NCI-H128 (cell line): ENCODE measurements around the gene FOXL3.
"Not testable (repeated sequence)": the region's sequence is repeated elsewhere in the genome, so short reads cannot be mapped to it uniquely, and the experiment has no call there.

Source experiments
- DNase-seq: peaks from one replicate; lab custom pipeline; 2025; ENCODE audit not compliant: unreplicated experiment; lab: John Stamatoyannopoulos, UW

FOXL3 gene

DNA sequence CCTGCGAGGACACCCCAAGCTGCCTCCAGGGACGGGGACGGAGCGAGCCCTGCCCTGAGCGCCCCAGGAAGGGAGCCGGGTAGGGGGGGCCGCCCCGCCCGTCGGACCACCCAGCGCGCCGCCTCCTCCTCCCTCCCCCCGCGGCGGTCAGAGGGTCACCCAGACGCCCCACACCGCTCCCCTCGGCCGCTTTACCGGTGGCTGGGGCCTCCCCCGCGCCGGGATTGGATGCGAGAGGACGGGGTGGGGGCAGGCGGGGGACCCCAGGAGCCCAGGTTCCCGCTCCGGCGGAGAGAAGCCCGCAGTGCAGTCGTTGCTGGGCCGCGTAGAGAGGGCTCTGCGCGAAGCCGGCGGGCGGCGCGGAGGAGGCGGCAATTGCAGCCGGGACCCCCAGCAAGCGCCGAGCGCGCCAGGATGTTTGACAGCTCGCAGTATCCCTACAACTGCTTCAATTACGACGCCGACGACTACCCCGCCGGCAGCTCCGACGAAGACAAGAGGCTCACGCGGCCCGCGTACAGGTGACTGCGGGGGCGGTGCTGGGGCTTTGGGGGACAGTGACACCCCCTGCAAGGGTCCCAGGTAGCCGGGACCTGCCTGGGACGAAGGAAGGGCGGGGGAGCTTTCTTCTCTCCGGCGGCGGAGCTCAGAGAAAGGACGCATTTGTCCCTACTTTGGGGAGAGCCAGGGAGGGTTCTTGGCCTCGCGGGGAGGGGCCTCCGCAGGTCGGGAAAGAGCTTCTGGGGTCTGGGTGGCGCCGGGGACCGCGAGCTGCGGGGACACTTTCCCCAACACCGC lies at the start of gene FOXL3:
Gene FOXL3, plus strand, starts transcription at position 415 of the 798 bp plus-strand sequence. Its CDS starts 0 bp downstream, at position 415.
- no peak for DNase-seq

DNA sequence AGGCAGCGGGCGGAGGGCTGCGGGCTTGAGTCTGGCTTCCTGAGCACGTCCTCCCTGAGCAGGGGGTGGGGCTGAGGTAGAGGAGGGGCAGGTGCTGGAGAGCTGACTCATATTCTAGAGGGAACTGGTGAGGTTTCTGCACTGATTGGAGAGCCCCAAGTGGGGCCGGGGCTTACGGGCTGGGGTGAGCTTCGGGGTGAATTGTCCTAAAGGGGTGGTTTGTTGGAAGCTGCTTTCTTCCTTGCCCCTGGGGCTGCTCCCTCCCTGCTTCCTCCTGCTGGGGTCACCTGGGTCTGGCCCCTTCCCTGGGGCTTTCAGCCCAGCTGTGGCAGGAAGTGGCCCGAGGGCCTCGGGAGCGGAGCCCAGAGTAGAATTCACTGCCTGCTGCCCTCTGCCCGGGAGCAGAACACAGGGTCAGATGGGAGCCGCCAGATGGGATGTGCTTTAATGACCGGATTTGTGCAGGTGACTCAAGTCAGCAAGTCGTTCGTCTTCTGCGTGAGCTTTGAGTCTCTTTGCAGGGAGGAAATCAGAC lies 49.0 kb upstream of the FOXL3 start:
- DNase-seq: no peak

DNA sequence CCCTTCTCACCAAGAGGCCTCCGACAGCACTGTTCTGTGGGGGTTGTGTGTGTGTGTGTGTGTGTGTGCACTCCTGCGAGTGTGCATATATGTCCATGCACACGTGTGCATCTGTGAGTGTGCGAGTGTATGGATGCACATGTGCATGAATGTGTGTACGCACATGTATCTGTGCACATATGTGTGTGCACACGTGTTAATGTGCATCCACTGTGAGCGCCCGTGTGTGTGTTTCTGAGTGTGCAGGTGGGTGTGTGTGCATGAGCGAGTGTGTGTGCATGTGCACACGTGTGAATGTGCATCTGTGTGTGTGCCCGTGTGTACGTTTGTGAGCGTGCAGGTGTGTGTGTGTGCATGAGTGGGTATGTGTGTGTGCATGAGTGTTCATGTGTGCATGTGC lies 48.5 kb upstream of the FOXL3 start:
- no peak for DNase-seq

DNA sequence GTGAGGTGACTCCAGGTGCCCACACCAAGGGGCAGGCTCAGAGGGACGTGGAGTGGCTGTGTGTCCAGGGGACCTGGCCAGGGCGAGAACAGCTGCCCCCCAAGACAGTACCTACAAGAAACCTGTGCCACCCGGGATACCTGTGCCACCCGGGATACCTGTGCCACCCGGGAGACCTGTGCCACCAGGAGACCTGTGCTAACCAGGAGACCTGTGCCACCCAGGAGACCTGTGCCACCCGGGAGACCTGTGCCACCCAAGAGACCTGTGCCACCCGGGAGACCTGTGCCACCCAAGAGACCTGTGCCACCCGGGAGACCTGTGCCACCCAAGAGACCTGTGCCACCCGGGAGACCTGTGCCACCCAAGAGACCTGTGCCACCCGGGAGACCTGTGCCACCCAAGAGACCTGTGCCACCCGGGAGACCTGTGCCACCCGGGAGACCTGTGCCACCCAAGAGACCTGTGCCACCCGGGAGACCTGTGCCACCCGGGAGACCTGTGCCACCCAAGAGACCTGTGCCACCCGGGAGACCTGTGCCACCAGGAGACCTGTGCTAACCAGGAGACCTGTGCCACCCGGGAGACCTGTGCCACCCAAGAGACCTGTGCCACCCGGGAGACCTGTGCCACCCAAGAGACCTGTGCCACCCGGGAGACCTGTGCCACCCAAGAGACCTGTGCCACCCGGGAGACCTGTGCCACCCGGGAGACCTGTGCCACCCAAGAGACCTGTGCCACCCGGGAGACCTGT lies 47.0 kb upstream of the FOXL3 start:
- DNase-seq: not testable (repeated sequence)

DNA sequence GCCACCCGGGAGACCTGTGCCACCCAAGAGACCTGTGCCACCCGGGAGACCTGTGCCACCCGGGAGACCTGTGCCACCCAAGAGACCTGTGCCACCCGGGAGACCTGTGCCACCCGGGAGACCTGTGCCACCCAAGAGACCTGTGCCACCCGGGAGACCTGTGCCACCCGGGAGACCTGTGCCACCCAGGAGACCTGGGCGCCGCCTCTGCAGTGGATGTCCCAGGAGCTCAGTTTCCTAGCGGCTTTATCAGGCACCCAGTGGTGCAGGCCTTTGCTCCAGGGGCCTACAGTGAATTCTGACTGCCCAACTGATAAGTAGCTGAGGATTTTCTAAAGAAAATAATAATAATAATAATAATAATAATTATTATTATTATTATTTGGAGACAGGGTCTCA lies 46.4 kb upstream of the FOXL3 start:
- not testable (repeated sequence) for DNase-seq

DNA sequence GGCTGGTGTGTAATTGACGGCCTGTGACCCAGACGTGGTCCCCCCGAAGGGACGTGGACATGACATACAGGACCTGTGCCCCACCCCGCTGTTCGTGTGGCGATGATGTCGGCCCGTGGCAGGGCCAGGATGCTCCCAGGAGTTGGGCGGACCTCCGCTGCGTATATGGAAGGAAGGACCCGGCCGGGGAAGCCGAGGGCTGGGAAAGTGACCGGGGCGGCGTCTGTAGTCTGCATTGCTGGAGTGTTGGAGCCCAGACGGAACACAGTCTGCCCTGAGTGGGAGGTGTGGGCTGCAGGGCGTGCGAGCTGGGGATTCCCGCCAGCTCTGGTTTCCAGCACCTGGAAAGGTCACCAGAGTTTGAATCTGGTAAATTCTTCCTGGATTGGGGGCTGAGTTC lies 45.0 kb upstream of the FOXL3 start:
- DNase-seq: no peak

DNA sequence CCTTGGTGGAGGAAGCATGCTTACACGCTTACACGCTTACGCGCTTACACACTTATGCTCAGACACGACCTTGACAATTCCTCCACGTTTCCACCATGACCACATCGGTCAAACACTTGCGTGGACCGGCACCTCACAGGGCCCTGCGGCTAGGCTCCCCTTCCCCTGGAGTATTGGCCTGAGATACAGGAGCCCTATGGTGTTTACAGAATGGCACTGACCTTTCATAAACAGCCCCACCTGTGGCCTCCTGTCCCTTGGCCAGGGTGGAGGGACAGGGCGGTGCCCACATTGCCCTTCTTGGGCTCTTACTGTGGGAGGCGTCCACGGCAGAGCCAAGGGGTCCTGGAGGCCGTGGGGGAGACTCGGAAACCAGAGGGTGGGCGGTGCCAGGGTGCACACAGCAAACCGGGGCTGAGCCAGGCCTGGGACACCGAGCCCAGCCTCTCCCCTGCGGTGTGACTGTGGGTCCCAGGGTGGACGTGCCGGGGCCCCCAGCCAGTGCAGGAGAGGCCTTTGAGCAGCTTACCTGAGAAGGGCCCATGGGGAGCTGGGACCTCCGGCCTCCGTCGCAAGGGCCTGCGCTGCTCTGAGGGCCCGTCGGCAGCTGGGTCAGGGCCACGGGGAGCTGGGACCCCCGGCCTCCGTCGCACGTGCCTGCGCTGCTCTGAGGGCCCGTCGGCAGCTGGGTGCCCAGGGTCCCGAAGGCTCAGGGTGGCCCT lies 44.2 kb upstream of the FOXL3 start:
- no peak for DNase-seq

DNA sequence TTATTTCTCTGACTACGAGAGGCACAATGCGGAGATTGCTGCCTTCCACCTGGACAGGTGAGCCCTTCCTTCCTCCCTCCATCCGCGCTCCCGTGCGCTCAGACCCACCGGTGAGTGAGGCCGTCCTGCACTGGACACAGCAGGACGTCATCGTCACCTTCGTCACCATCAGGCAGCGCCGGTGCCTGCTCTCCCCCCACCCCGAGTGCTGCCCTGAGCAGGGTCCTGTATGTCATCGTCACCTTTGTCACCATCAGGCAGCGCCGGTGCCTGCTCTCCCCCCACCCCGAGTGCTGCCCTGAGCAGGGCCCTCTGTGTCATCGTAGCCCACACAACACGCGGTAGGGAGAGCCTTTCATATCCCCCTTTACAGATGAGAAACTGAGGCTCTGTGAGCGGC lies 43.5 kb upstream of the FOXL3 start:
- no peak for DNase-seq

DNA sequence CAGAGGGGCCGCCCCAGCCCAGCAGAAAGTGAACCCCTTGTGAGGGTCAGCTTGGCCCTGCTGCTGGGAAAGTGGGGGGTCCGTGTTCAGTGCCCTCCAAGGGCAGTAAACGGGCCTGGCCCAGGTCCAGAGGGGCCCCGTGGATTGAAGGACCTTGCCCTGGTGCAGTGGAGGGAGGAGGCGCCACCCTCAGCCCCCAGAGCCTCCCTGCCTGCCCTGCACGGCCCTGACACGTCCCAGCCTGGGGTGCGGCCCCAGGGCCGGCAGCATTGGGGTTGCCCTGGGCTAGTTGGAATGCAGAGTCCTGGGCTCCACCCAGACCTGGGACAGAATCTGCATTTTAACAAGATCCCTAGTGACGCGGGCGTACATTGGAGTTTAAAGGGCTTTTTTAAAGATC lies 42.8 kb upstream of the FOXL3 start:
- DNase-seq: no peak

DNA sequence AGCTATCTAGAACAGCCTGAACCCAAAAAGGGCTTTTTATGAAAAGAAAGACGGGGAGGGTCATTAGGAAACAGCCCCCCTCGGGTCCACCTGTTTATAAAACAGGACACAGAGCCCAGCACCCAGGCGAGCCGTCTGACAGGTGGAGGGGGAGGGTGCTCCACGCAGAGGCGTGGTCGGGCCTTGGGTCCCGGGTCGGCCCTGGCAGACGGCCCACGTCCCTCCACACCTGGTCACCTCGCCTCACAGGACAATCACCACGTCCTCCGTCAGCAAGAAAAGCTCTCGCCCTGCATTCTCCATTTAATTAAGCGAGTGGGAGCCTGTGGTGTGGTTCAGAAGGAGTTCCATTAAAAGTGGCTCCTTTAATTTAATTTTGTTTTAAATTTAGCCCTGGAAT lies 42.3 kb upstream of the FOXL3 start:
- no peak for DNase-seq

DNA sequence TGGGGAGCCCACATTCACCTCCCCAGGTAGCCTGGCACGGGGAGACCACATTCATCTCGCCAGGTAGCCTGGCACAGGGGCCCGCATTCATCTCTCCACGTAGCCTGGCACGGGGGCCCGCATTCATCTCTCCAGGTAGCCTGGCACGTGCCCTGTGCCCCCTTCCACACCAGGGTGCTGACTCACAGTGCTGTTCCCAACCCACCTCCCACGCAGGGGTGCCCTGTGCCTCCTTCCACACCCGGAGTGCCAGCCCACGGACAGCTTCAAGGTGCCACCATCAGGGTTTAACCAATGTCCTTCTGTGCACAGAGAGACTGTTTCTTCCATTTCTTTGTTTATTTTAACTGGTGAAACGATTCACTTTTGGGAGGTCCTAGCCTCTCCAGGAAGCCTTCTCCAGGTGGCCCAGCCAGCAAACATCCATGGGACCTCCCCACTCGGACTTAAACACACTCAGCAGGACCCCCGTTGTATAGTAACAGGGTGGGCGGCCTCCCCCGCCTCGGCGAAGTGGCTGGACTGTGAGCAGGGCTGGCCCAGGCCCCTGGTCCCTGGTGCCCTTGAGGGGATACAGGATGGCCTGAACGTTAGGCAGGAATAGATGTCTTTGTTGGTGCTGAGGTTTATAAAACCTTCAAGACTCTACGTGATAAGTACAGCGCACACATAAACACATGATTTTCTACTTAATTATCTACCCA lies 41.1 kb upstream of the FOXL3 start:
- no peak for DNase-seq

DNA sequence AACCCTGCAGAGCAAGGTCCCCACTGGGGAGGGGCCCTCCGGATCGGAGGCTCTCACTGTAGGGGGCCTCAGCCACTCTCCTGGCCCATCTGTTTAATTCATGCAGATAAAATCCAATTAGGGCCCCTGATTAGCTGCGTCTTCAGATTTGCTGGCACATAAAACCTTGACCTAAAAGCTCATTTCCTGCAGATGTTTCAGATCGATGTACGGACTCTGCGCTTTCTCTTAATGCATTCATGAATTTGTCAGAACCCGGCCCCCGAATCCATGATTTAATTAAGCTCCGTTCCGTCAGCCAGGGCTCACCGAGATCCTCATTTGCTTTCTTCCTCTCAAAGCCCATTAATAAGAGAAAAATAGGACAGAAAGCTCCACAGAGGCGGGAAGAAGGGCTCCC lies 40.0 kb upstream of the FOXL3 start:
- no peak for DNase-seq

DNA sequence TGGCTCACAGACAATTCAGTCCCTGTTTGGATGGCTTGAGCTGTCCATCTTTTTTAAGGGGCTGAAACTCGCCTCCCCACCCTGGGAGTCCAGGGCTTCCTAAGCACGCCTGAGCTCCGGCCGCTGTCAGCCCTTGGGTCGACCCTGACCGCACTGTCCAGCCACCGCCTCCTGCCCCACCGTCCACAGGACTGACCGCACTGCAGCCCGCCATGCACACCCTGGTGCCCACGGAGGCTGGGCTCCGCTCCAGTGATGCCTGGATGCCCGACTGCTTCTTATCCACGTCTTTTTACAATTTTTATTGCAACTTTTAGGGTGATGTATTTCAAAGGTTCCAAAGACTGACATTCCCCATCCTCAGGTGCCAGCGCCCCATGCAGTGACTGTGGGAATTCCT lies 39.4 kb upstream of the FOXL3 start:
- no peak for DNase-seq

DNA sequence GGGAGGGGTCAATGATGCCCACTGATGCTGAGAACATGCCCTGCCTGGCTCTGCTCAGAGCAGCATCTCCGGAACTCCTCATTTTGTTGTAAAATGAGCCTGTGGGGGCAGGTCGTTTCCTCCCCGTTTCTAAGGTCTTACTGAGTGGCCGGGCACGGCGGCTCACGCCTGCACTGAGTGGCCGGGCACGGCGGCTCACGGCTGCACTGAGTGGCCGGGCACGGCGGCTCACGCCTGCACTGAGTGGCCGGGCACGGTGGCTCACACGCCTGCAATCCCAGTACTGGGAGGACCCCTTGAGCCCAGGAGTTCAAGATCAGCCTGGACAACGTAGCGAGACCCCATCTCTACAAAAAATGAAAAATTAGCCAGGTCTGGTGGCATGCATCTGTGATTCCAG lies 39.0 kb upstream of the FOXL3 start:
- DNase-seq: no peak

DNA sequence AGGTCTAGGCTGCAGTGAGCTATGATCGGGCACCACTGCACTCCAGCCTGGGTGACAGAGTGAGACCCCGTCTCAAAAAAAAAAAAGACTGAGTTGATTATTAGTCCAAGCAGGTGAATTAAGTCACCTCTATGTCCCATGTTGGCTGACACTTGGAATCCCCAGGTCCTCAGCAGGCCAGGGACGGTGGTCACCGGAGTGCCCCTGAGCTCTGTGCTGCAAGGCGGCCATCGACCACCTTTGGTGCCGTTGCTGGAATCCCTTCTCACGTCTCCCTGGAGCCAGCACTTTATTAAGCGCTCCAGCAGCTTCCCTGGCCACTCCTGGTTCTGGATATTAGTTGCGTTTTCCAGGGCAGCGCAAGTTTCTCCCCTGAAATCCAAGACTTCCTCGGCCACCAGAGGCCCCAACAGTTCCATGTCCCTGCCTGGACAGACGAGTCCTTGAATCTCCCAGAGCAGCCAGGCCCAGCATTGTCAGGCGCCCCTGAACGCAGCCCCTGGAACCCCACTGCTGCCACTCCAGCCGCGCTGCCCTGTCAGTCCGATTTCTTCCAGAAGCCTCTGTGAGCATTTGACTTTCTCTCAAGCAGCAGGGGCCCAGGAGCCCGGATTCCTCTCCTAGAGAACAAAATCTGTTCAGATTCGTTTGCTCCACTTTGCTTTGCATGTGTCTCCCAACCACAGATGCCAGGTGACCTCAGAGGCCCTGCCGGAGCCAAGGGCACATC lies 38.4 kb upstream of the FOXL3 start:
- no peak for DNase-seq

DNA sequence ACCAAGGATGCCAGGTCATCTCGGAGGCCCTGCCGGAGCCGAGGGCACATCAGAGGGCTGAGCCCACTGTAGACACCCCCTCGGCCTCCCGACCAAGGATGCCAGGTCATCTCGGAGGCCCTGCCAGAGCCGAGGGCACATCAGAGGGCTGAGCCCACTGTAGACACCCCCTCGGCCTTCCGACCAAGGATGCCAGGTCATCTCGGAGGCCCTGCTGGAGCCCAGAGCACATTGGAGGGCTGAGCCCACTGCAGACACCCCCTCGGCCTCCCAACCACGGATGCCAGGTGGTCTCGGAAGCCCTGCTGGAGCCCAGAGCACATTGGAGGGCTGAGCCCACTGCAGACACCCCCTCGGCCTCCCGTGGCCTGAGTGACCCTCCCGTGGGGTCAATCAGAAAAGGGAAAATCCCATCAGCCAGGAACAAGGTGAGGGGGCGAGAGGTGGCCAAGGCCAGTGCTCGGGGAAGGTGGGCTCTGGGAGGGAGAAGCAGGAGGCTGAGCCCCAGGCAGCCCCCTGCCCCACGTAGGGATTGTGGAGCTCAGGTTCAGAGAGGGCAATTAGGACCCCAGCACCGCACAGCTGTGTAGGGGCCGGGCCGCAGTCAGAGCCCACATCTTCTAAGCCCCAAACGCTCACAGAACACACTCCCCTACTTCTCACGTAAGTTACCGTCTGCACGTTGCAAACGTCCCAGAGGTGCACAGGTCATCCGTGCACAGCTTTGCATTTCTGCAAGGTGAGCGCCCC lies 37.6 kb upstream of the FOXL3 start:
- DNase-seq: no peak

DNA sequence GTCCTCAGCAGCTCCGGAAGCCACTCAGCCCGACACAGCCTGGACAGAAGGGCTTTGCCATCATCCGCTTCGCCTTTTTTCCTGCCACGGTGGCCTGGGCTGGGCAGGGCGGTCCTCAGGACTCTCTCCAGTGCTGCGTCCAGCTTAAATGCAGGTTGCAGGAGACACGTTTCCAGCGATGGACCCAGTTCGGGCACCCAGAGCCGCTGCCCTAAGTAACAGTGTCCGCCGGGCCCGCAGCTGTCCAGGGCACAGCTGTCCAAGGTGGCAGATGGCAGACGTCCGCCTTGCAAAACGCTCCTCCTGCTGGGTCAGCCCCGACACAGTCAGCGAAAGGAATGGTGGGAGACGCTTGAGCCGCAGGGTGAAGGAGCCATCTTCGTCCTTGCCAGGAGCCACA lies 37.0 kb upstream of the FOXL3 start:
- DNase-seq: no peak

DNA sequence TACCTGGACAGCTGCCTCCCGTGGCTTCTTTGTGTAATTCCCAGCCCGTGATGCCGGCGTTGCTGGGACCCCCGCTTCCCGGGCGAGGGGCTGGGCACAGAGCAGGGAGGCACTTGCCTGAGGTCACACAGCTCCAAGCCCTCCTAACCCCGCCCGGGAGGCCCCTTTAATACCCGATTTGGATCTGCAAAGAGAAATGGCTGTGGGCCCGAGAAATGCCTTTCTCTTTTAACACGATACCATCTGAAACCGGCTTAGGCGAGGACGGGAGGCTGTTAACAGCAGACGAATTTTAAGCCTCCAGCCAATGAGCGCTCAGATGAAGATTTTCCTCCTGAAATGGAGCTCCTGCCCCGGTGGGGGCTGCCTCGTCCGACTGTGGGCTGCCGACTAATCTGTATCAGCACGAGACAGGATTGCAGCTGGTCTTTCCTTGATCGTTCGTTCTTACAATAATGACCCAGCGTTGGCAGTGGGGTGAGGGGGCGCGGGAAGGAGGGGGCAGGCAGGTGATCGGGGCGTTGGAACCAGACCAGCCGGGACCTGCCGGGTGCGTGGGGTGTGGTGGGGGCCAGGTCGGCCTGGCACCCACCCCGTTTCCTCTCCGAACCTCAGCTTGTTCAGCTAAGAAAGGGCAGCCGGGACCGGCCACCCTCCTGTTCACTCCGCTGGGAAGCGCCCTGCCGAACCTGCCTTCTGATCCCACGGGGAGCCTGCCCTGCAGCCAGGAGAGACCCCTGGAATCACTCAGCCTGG lies 36.2 kb upstream of the FOXL3 start:
- no peak for DNase-seq
